GM21515 (cell line): Measurements from ENCODE around the gene NXNL1.

Experiments used
- ATAC-seq: cut with Tn5 transposase; IDR thresholded peaks from one replicate; pipeline ENCODE4 v1.9.1; 2021; ENCODE audit not compliant: unreplicated experiment

Gene NXNL1

DNA sequence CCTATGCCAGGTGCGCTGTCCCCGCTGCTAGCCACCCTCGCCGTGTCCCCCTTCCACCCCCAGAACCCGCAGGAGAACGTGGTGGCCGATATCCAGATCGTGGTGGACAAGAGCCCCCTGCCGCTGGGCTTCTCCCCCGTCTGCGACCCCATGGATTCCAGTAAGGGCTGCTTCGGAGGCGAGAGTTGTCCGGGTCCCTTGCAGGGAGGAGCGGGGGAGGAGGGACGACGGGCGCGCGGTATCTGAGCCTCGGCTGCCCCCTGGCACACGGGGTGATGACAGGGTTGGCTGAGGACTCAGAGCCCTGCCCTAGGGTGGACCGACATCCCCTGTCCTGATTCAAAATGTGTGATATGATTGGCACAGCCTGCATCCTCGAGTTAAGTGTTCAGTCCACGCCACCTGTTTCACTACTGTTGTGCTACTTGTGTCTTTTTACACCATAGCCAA is 40.2 kb downstream of the NXNL1 start:
- ATAC-seq: peak; percentile 23

DNA sequence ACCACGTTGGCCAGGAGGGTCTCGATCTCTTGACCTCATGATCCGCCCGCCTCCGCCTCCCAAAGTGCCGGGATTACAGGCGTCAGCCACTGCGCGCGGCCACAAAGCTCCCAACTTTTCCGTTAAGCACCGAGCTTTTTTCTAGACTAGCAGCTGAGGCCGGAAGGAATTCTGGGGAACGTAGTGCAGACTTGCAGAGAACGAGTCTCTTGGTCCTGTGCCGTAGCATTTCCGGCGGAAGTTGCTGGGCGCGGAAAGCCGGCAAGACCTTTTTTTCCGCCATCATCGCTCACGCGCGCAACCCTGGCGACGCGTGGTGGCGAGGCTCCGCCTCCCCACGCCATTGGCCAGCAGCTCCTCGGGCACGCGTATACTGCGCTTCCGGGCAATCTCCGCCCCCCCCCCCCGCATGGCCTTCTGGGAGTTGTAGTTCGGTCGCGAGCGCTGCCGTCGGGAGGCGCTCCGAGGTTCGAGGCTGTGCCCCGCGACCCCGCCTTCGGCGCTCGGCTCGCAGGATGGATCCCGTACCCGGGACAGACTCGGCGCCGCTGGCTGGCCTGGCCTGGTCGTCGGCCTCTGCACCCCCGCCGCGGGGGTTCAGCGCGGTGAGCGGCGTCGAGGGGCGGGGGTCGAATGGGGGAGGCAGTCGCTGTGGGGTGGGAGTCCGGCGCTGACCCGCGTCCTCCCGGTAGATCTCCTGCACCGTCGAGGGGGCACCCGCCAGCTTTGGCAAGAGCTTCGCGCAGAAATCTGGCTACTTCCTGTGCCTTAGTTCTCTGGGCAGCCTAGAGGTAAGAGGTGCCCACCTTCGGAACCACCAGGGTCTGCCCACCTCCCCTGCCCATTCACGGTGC is 40.9 kb downstream of the NXNL1 start, which contains the start of gene MVB12A:
Gene MVB12A (plus strand): TSS at position 427 of the 854 bp plus-strand sequence. CDS start 89 bp downstream, at position 516.
- ATAC-seq: peak; percentile 75

DNA sequence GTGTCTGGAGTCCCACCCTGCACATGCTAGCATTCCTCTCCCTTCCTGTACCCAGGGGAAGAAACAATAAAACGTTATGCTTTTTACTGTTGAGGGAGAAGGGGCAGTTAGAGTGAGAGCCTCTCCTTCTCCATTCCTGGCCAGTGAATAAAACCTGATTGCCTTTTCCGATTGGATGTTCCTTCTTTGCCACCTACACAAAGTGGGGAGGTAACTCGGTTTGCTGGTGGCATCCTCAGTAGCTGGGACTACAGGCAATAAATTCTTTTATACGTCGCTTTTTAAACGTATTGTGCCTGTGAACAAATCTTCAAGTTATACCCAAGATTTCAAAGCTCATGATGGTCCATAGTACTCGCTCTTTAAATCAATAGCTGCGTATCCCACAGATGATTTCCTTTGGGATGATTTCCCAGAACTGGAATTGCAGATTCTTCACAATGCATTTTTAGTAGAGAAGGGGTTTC is 41.5 kb downstream of the NXNL1 start:
- ATAC-seq: no peak

DNA sequence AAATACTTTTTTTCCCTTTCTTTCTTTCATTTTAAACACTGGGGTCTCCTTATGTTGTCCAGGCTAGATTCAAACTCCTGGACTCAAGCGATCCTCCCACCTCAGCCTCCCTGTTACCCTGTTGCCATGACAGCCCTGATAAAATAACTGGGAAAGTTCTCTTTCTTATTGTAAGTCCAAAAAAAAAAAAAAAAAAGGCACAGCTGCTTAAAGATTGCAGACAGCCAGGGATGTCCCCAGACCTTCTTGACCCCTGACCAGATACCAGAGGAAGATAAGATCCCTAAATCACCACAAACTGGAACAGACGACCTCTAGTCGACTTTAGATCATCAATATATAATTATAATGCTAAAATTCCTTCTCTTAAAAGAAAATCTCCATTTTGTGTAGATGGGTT is 42.0 kb downstream of the NXNL1 start:
- ATAC-seq: no peak

DNA sequence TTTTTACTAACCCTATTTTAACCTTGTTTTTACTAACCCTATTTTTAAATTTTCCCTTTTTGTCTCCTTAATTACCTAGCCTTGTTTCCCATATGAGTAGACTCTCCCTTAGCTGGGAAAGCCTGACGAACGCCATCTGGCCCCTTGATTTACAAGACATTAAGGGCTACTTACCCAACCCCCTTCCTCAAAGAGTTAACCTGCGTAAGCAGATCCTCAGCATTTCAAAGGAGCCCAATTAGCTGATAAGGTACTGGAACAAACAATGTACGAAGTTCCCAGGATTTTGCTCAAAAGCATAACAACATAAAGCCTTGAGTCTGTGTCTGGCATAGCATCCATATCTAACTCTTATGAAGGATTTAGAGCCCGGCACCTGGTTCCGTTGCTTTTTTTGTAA is 45.6 kb downstream of the NXNL1 start:
- ATAC-seq: no peak

DNA sequence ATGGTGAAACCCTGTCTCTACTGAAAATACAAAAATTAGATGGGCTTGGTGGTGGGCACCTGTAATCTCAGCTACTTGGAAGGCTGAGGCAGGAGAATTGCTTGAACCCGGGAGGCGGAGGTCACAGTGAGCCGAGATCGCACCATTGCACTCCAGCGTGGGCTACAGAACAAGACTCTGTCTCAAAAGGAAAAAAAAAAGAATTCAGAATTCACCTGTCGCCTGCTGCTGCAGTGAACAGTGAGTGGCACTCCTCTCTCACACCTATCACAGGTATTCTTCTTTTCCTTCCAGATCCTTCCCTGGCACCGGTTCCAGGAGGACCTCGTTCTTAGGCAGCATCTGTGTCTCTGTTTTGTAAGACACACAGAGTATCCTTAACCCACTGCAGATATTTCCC is 46.6 kb downstream of the NXNL1 start:
- ATAC-seq: no peak

DNA sequence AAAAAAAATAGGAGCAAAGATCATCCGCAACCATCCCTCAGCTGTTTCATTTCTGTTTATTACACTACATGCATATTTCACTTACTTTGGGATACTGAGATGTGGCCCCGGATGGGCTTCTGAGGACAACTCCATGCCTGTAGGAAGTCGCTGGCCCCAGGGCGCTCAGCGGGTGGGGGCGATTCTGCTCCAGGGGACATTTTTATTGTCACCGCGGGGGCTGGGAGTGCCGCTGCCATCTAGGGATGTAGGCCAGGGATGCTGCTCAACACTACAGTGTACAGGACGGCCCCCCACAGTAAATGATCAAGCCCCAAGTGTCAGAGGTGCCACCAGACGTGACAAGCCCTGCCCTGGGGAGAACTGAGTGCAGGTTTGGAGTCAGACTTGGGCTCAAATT is 48.9 kb downstream of the NXNL1 start:
- ATAC-seq: no peak

DNA sequence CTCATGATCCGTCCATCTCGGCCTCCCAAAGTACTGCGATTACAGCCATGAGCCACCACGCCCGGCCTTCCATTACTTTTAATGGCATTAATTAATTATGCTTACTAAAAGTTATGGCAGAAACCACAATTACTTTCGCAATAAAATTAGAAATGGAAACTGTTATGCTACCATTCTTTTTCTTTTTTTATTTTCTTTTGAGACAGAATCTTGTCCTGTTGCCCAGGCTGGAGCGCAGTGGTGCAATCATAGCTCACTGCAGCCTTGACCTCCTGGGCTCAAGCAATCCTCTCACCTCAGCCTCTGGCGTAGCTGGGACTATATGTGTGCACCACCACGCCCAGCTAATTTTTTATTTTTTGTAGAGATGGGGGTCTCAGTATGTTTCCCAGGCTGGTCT is 50.7 kb downstream of the NXNL1 start:
- ATAC-seq: no peak

DNA sequence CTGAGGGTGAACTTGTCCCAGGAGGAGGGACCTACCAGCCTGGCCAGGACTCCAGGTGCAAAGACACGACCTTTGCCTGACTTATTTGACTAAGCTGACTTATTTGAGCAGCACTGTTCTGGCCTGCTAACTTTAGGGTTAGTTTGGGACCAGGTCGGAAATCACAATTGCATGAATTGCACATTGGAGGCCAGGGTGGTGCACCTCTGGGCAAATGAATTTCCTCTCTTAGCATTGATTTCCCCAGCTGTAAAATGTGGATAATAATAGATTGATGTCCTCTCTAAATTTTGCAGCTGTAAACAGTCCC is 53.9 kb downstream of the NXNL1 start:
- no peak for ATAC-seq

DNA sequence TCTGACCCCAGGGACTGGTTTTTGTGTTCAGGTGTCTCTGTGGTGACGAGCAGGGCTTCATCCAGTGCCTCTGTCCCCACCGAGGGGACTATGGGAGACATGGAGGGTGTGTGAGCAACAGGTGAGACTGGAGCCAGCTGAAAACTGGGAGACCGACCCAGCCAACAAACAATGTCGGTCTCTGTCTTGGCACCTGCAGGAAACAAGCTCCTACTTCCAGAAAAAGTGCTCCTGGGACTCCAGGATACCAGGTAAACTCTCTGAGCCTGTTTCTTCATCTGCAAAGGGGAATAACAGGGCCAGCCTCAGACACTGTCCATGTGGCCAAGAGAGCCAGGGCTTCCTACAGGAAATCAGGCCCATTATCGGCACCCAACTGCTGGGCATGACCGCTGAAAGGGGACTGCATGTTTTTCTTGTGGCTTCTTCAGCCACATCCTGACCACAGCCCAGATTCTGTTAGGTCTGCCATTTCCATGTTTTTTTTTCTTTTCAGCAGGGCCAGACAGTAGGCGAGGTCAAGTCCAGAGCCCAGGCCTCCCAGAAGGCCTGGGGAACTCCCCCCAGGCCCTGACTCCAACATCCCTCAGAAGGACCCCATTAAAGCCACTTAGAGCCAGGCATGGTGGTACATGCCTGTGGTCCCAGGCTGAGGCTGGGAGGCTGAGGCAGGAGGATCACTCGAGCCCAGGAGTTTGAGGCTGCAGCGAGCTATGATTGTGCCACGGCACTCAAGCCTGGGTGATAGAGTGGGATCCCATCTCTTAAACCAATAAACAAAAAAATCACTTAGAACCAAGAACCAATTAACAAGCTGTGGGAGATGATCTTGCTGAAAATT is 54.5 kb downstream of the NXNL1 start:
- ATAC-seq: no peak
